WI38 (cell line): ENCODE measurements around the gene P3H1.

ENCODE experiments used
- H3K4me3 ChIP-seq: 2 replicates; pipeline ENCODE4 v1.5.1; 2011; ENCODE audit warnings: low read depth, mild to moderate bottlenecking, control low read depth, low read length
- CTCF ChIP-seq: IDR thresholded peaks from 2 replicates; pipeline ENCODE4 v1.5.1; 2012; ENCODE audit warnings: low read depth, mild to moderate bottlenecking, control low read depth, low read length

P3H1 gene

DNA sequence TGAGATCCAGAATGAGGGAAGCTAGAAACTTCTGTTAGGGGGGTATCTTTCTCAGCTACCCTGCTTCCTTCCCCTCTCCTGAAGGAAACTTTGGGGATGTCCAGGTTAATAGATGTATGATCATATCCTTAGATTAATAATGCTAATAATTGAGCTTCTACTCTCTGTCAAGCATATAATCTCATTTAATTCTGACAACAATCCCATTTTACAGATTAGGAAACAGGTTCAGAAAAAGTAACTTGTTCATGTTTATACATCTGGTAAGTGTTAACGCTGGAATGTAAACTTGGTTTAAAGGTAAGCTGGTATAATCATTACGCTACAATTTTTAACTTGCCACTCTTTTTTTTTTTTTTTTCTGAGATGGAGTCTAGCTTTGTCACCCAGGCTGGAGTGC, 16.3 kb upstream of the P3H1 start:
- H3K4me3 ChIP-seq: no peak overlapping the region
- no peak for TF ChIP-seq CTCF

DNA sequence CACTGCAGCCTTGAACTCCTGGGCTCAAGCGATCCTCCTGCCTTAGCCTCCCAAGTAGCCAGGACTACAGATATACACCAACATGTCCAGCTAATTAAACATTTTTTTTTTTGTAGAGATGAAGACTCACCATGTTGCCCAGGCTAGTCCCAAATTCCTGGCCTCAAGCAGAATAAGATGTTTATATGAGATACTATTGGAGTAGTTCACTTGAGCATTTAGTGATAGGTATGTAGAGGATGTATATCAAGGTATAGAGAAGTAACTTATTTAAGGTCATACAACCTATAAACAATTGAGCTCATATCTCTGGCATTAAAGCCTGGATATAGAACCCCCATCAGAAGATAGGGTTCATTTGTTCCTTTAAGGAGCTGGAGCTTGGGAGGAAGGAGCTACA, 13.3 kb upstream of the P3H1 start:
- no peak for TF ChIP-seq CTCF
- H3K4me3 ChIP-seq: no peak overlapping the region

DNA sequence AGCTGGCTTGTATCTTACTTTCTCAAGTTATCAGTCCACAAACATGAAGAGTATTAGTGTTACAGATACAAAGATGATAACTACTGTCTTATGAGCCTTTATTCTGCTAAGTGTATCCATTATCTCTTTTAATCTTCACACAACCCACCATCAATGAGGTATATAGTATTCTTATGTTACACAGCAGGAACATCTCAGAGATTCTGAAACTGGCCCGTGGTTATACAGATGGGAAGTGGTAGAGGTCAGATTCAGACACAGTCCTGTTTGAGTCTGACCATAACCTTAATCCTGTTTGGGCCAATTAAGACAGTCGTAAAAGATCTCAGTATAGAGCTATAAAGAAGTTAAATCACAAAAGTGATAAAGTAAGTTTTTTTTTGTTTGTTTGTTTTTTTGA, 12.9 kb upstream of the P3H1 start:
- no peak overlapping the region for H3K4me3 ChIP-seq
- TF ChIP-seq CTCF: no peak

DNA sequence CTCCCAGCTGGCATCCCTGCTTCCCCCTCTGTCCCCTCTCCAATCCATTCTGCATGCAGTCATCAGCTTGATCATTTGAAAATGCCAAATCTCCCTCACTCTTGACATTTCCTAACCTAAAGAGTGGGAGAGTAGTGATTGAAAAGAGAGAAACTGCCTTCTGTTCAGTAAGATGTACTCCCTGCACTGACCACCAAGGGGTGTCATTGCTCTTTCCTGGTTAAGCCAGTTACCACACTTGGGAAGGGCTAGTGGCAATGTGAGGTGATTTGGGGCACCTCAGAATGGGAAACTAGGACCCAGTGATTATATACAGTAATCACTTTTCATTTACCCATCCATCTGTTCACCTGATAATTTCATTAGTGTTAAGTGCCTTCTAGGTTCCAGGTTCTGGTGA, 11.0 kb upstream of the P3H1 start:
- H3K4me3 ChIP-seq: no peak overlapping the region
- peak; percentile 74 for TF ChIP-seq CTCF

DNA sequence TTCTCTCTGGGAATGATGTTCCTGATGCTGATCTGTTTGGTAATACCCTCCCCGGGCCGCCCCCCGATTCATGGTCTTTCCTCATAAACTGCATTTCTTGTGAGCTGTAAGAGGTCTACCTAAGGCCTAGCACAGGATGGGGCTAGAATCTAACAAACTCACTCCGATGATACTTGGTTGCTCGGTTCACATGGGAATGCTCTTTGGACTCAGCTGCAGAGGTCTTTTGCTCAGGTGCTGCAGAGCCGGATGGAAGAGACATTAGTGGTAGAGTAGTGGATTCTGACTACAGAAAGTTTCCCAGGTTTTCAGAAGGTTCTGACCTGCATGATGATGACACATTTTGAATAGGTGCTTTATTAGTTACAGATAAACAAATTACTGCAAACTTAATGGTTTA, 9.7 kb upstream of the P3H1 start:
- H3K4me3 ChIP-seq: no peak overlapping the region
- TF ChIP-seq CTCF: no peak

DNA sequence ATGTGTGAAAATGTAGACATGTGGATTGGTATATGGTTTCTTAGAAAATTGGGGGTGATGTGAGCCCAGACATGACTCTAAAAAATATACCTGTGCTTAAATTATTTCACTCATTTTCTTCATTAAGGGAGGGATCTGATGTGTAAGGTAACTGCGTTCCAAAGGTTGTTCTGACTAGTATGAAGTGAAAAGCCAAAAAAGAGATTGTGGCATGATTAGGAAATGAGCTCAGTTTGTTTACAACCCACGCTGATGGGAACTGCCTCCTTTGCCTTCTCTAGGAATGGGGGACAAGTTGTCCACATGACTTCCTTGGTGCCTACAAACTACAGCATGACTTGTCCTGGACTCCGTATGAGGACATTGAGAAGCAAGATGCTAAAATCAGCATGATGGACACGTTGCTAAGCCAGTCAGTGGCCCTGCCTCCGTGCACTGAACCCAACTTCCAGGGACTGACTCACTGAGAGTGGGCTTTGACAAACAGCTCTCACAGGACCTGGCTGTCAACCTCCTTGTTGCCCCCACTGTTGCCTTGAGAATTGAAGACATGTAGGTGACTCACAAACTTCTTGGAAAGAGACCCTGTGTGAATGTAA, 8.2 kb upstream of the P3H1 start:
- no peak overlapping the region for H3K4me3 ChIP-seq
- TF ChIP-seq CTCF: no peak

DNA sequence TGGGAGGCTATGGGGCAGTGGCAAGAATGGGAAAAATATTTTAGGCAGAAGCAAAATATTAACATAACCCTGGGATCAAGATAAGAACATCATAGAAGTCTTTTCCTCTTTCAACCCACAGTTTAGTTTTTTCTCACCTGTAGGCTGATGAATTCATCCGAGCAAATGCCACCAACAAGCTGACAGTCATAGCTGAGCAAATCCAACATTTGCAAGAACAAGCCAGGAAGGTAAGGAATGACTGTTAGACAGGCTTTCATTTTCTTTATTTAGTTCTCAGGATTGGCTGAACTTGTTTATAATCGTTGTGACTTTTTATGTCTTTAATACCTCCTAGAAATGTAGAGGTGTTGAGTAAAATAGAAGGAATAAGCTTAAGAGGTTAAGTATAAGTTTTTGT, 6.6 kb upstream of the P3H1 start:
- TF ChIP-seq CTCF: no peak
- H3K4me3 ChIP-seq: no peak overlapping the region
